Body of pancreas (tissue), 4 donors: Measurements from ENCODE around the gene ANKRD44.

Experiments
- CTCF ChIP-seq, 7 experiments: fragments of 450-650 bp in 4 of 7; fragments of 200-600 bp in 3 of 7; sonication (generic) in 3 of 7; IDR thresholded peaks; one replicate each; pipeline ENCODE4 v1.5.1; 2016 to 2019; ENCODE audit warnings: antibody characterized with exemption in 7 of 7
- POLR2A ChIP-seq, 3 donors: fragments of 450-650 bp; IDR thresholded peaks; one replicate each; pipeline ENCODE4 v1.6.1; 2016; ENCODE audit warnings: antibody characterized with exemption in 3 of 3, mild to moderate bottlenecking in 2 of 3

GRCh38 chr2:196990092-196990491 lies 320.5 kb downstream of the ANKRD44 start:
- no peak for TF ChIP-seq CTCF (IDR thresholded peaks at IDR 0.05)
- TF ChIP-seq POLR2A (IDR thresholded peaks at IDR 0.05) = no peak
